B cell (primary cell): ENCODE measurements around the gene ESPN. TPM values are rescaled to one million over a fixed set of nuclear protein-coding genes. Genes with fewer than 3 reads are reported as not detected.

Source experiments
- ATAC-seq: fragments of 200-7000 bp; cut with Tn5 transposase; one replicate; pipeline ENCODE4 v1.10.0; 2021; ENCODE audit warnings: low read depth, mild to moderate bottlenecking, moderate number of reproducible peaks, moderate library complexity
- CTCF ChIA-PET: fragments of 350-600 bp; sonication (Branson Sonifier 250); formaldehyde crosslinking; loops from one replicate; lab custom pipeline; 2021; ENCODE audit warnings: antibody characterized with exemption, inconsistent platforms; lab: Charles Lee
- POLR2A ChIA-PET: fragments of 350-600 bp; sonication (Branson Sonifier 250); formaldehyde crosslinking; loops from one replicate; lab custom pipeline; 2021; ENCODE audit warnings: antibody characterized with exemption; lab: Charles Lee
- DNase-seq: peaks from one replicate; pipeline ENCODE4 v3.0.0; 2013
- H2AFZ ChIP-seq: 2 replicates; pipeline ENCODE4 v1.6.1; 2012; ENCODE audit warnings: mild to moderate bottlenecking, low read depth, low read length; ENCODE audit not compliant: insufficient read depth, poor library complexity, severe bottlenecking
- H3K27ac ChIP-seq, 2 donors: 1 replicate in 1 of 2; 2 replicates in 1 of 2; pipeline ENCODE4 v1.5.1; 2012 to 2013; ENCODE audit warnings: low read length in 2 of 2, mild to moderate bottlenecking in 2 of 2, moderate library complexity in 1 of 2
- H3K27me3 ChIP-seq, 4 experiments: fragments of 200-600 bp in 1 of 4; sonication (generic) in 1 of 4; replicated peaks in 1 of 4; 1 replicate in 2 of 4; 2 replicates in 2 of 4; pipeline versions ENCODE4 v1.6.1 to v1.7.0; 2013 to 2016; ENCODE audit warnings: low read length in 3 of 4, mild to moderate bottlenecking in 2 of 4, mixed read lengths in 1 of 4, moderate library complexity in 1 of 4; ENCODE audit not compliant: insufficient read depth in 4 of 4, control insufficient read depth in 3 of 4; ENCODE audit errors: control extremely low read depth in 1 of 4
- H3K36me3 ChIP-seq, 2 experiments: replicated peaks in 1 of 2; 1 replicate in 1 of 2; 2 replicates in 1 of 2; pipeline versions ENCODE4 v1.6.1 to v1.7.1; 2013; ENCODE audit warnings: low read length in 1 of 2; ENCODE audit not compliant: insufficient read depth in 2 of 2, control insufficient read depth in 1 of 2; ENCODE audit errors: control extremely low read depth in 1 of 2, extremely low read depth in 1 of 2
- H3K4me1 ChIP-seq, 2 donors: fragments of 200-600 bp in 1 of 2; sonication (generic) in 1 of 2; 1 replicate in 1 of 2; 2 replicates in 1 of 2; pipeline versions ENCODE4 v1.5.1 to v1.6.1; 2013 to 2017; ENCODE audit warnings: low read length in 2 of 2; ENCODE audit not compliant: control insufficient read depth in 2 of 2, insufficient read depth in 2 of 2
- H3K4me2 ChIP-seq: replicated peaks from 2 replicates; pipeline ENCODE3; 2012; ENCODE audit warnings: mild to moderate bottlenecking, low read depth, low read length; ENCODE audit not compliant: poor library complexity, severe bottlenecking
- H3K4me3 ChIP-seq, 5 experiments: fragments of 200-600 bp in 1 of 5; sonication (generic) in 1 of 5; 1 replicate in 3 of 5; 2 replicates in 2 of 5; pipeline versions ENCODE4 v1.5.1 to v1.7.0; 2011 to 2016; ENCODE audit warnings: low read length in 4 of 5, mild to moderate bottlenecking in 4 of 5, low read depth in 2 of 5, control low read depth in 1 of 5, moderate library complexity in 1 of 5; ENCODE audit not compliant: insufficient read depth in 1 of 5; ENCODE audit errors: control extremely low read depth in 1 of 5, extremely low read depth in 1 of 5
- H3K79me2 ChIP-seq: fragments of 200-600 bp; sonication (generic); one replicate; pipeline ENCODE4 v1.6.0; 2016; ENCODE audit warnings: low read length; ENCODE audit not compliant: control insufficient read depth, insufficient read depth
- H3K9ac ChIP-seq: fragments of 200-600 bp; sonication (generic); 2 replicates; pipeline ENCODE4 v1.6.1; 2017; ENCODE audit warnings: mild to moderate bottlenecking, low read length, moderate library complexity
- H3K9me3 ChIP-seq, 3 donors: one replicate each; pipeline versions ENCODE4 v1.6.1 to v1.7.1; 2013; ENCODE audit warnings: low read length in 2 of 3; ENCODE audit not compliant: control insufficient read depth in 2 of 3, insufficient read depth in 1 of 3; ENCODE audit errors: control extremely low read depth in 1 of 3
- H4K20me1 ChIP-seq: 2 replicates; pipeline ENCODE4 v1.6.0; 2012; ENCODE audit warnings: mild to moderate bottlenecking, low read length; ENCODE audit not compliant: insufficient read depth, control insufficient read depth, poor library complexity, severe bottlenecking
- H3K27ac Mint-ChIP-seq: one replicate; pipeline ENCODE4 v1.8.0; 2021; ENCODE audit warnings: mixed read lengths
- H3K27me3 Mint-ChIP-seq: one replicate; pipeline ENCODE4 v1.8.0; 2021; ENCODE audit warnings: mixed read lengths
- H3K4me1 Mint-ChIP-seq: one replicate; pipeline ENCODE4 v1.8.0; 2021; ENCODE audit warnings: mixed read lengths
- H3K4me3 Mint-ChIP-seq: one replicate; pipeline ENCODE4 v1.8.0; 2021; ENCODE audit warnings: mixed read lengths
- H3K9me3 Mint-ChIP-seq: one replicate; pipeline ENCODE4 v1.8.0; 2022; ENCODE audit warnings: mixed read lengths; ENCODE audit not compliant: insufficient read depth
- EZH2 ChIP-seq: IDR thresholded peaks from 2 replicates; pipeline ENCODE4 v1.6.1; 2012; ENCODE audit warnings: borderline replicate concordance, low read depth, mild to moderate bottlenecking, moderate library complexity, low read length; ENCODE audit not compliant: insufficient read depth, poor library complexity, severe bottlenecking
- WGBS: methylation state at CpG from one replicate; pipeline ENCODE4 v1.1.5; 2013; ENCODE audit warnings: missing lambda C conversion rate; ENCODE audit not compliant: insufficient coverage; 5-methylcytosine and 5-hydroxymethylcytosine counted together
- intact Hi-C: fragments of 100-400 bp; cut with micrococcal nuclease; formaldehyde crosslinking; loops from one replicate; pipeline ENCODE4 v1.10.0; 2022
- polyA plus RNA-seq: library from polyadenylated mRNA; depleted of rRNA; stranded (reverse); fragments of >200 nt; gene quantifications from 2 replicates; pipeline ENCODE4 v1.2.3, GENCODE V29; 2012
- total RNA-seq, 2 donors: library from RNA; stranded (reverse); fragments of 120-200 nt in 1 of 2; gene quantifications; 1 replicate in 1 of 2; 2 replicates in 1 of 2; pipeline versions ENCODE4 v1.2.3 to v1.2.4, GENCODE V29; 2013 to 2022
- TF ChIP-seq, protein P1 (sequence below): fragments of 200-600 bp; IDR thresholded peaks from one replicate; pipeline ENCODE4 v1.8.0; 2022; ENCODE audit warnings: antibody characterized with exemption, mild to moderate bottlenecking

ESPN gene
- total and polyA plus RNA-seq, 2 donors (not counting 1 experiment from before 2014, with no cell fraction given) = 0.19 to 0.25 TPM

DNA sequence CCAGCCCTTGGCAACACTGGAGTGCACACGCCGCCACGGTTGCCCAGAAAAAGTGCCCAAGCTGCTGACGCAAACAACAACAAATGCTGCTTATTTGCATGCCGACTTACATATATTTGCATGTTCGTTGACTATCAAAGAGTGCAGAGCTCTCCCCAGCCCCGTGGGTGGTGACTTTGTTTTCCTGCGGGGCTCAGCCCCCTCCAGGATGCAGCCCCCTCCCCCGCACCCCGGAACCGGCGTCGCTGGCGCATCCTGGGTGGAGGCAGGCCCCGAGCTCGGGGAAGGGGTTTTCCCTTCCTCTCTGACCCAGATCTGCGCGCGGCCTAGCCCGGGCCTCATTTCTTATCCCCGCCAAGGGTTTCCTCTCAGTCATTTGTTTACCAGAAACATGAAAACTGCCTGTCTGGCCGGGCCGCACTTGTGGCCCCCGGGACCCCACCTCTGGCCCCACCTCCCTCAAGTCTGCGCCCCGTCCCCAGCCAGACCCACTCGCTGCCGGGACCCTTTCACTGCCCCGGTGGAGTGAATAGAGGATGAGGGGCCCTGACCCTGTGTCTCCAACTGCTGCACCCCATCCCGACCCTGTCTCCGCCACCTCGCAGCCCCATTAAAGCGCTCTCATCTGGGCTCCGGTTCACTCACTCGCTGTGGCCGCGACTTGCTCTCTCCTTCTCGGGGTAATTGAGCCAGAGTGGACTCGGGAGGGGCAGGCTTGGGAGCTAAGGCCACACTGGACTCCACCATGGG, 35.9 kb downstream of the ESPN start:
- ATAC-seq (peak; percentile 48), DNase-seq (peak; percentile 63)
- Histone ChIP-seq H2AFZ (peak overlapping the region; percentile 54), H3K79me2 (no peaks in the 10 kb centered on the region), H3K9ac (peak overlapping the region; percentile 37), H3K4me1 (peaks cover 16 to 20% of the 10 kb centered on the region in 2 donors), H3K27ac (no peak overlapping the region), H4K20me1 (no peaks in the 10 kb centered on the region), H3K4me2 (peak overlapping the region; percentile 72), H3K27me3 (peaks cover 0 to 50% (median 19%) of the 10 kb centered on the region in 4 experiments), H3K4me3 (peak overlapping the region in 2 of 5 experiments; percentile 32 to 50), H3K9me3 (no peaks in the 10 kb centered on the region), H3K36me3 (no peaks in the 10 kb centered on the region)
- WGBS = 32% methylated on average over 35 of the region's 39 CpGs
- TF ChIP-seq, protein P1, sequence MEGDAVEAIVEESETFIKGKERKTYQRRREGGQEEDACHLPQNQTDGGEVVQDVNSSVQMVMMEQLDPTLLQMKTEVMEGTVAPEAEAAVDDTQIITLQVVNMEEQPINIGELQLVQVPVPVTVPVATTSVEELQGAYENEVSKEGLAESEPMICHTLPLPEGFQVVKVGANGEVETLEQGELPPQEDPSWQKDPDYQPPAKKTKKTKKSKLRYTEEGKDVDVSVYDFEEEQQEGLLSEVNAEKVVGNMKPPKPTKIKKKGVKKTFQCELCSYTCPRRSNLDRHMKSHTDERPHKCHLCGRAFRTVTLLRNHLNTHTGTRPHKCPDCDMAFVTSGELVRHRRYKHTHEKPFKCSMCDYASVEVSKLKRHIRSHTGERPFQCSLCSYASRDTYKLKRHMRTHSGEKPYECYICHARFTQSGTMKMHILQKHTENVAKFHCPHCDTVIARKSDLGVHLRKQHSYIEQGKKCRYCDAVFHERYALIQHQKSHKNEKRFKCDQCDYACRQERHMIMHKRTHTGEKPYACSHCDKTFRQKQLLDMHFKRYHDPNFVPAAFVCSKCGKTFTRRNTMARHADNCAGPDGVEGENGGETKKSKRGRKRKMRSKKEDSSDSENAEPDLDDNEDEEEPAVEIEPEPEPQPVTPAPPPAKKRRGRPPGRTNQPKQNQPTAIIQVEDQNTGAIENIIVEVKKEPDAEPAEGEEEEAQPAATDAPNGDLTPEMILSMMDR = no peak
- TF ChIP-seq EZH2 = no peak
- intact Hi-C loops = no loop called here
- POLR2A ChIA-PET = no interaction called here
- peaks cover 23% of the 10 kb centered on the region for H3K4me1 Mint-ChIP-seq
- peak overlapping the region; percentile 20 for H3K27ac Mint-ChIP-seq
- peak overlapping the region; percentile 71 for H3K4me3 Mint-ChIP-seq
- CTCF ChIA-PET = interaction anchor here (0.9 to 1.0 kb wide), 2 partner anchors 12 to 16 kb away, joined by 3 read pairs; no protein-coding TSS in a partner anchor
- H3K27me3 Mint-ChIP-seq = peaks cover 44% of the 10 kb centered on the region
- H3K9me3 Mint-ChIP-seq = no peaks in the 10 kb centered on the region

DNA sequence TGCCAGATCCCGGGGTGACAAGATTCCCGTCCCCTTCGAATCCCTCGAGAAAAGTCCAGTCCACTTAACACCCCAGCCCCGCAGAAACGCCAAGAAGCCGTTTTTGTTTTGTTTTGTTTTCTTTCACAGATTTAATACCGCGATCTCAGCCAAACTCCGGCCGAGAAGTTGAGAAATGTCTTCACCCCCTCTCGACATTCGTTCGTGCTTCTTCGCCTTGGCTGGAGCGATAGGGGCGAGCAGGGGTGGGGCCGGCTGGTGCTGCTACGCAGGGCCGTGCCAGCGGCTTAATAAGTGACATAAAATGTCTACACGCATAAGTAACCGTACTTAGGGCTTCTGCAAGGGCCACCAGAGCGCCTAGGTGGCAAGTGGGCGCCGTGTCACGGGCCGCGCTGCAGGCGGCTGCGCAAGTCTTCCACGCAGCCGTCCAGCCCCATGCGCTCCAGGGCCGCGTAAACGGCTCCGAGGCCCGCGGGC, 36.5 kb downstream of the ESPN start:
- H3K9ac ChIP-seq = no peak overlapping the region
- no peaks in the 10 kb centered on the region for H3K9me3 ChIP-seq
- peak overlapping the region; percentile 71 for H3K4me3 Mint-ChIP-seq
- H3K27ac Mint-ChIP-seq = no peak overlapping the region
- TF ChIP-seq, protein P1 = no peak
- no peak for TF ChIP-seq EZH2
- ATAC-seq (no peak), DNase-seq (no peak)
- intact Hi-C loops = no loop called here
- CTCF ChIA-PET = no interaction called here
- no peak overlapping the region for H3K4me3 ChIP-seq
- no peaks in the 10 kb centered on the region for H3K9me3 Mint-ChIP-seq
- POLR2A ChIA-PET = no interaction called here
- H4K20me1 ChIP-seq = no peaks in the 10 kb centered on the region
- H3K4me1 Mint-ChIP-seq = peaks cover 23% of the 10 kb centered on the region
- H3K4me2 ChIP-seq = peak overlapping the region; percentile 72
- H3K27me3 Mint-ChIP-seq = peaks cover 42% of the 10 kb centered on the region
- peaks cover 0 to 52% (median 20%) of the 10 kb centered on the region in 4 experiments for H3K27me3 ChIP-seq
- H3K27ac ChIP-seq = no peak overlapping the region
- H3K79me2 ChIP-seq = no peaks in the 10 kb centered on the region
- peaks cover 16 to 23% of the 10 kb centered on the region in 2 donors for H3K4me1 ChIP-seq
- no peaks in the 10 kb centered on the region for H3K36me3 ChIP-seq
- no peak overlapping the region for H2AFZ ChIP-seq
- 98% methylated on average over 40 of the region's 40 CpGs for WGBS
